GM18499 (cell line): ENCODE measurements around the gene SERPINB6.
"Not testable (repeated sequence)": the region's sequence is repeated elsewhere in the genome, so short reads cannot be mapped to it uniquely, and the experiment has no call there.

Experiments used
- ATAC-seq: cut with Tn5 transposase; IDR thresholded peaks from one replicate; pipeline ENCODE4 v1.9.1; 2021; ENCODE audit warnings: moderate number of reproducible peaks; ENCODE audit not compliant: insufficient read depth, unreplicated experiment

SERPINB6 gene

DNA sequence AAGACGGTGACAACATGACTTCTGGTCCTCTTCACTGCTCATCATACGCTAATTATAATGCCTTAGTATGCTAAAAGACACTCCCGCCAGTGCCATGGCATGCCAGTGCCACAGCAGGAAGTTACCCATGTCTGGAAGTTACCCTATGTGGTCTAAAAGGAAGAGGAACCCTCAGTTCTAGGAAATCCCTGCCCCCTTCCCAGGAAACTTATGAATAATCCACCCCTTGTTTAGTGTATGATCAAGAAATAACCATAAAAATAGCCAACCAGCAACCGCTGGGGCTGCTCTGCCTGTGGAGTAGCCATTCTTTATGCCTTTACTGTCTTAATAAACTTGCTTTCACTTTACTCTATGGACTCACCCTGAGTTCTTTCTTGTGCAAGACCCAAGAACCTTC is 52.4 kb downstream of the SERPINB6 start:
- no peak for ATAC-seq

- ATAC-seq: no peak
These were observed 53.4 kb downstream of the SERPINB6 start for GRCh38 chr6:2917801-2918445.

DNA sequence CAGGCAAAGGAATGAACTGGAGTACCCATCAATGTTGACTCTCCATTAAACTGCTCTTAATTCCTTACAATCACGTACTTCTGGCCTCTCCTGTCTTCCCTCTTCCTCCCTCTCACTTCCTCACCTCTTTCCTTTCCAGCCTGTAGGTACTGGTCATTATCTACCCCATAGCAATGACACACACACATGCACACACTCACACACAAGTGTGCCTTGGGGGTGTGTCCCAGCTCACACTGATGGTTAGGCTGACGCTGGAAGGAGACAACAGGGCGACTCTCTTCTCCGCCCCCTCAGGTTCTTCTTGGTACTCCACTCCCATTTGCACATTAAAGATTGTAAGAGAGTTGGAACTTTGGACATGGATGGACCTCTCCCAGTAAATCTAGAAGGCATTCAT is 54.3 kb downstream of the SERPINB6 start:
- ATAC-seq: no peak

DNA sequence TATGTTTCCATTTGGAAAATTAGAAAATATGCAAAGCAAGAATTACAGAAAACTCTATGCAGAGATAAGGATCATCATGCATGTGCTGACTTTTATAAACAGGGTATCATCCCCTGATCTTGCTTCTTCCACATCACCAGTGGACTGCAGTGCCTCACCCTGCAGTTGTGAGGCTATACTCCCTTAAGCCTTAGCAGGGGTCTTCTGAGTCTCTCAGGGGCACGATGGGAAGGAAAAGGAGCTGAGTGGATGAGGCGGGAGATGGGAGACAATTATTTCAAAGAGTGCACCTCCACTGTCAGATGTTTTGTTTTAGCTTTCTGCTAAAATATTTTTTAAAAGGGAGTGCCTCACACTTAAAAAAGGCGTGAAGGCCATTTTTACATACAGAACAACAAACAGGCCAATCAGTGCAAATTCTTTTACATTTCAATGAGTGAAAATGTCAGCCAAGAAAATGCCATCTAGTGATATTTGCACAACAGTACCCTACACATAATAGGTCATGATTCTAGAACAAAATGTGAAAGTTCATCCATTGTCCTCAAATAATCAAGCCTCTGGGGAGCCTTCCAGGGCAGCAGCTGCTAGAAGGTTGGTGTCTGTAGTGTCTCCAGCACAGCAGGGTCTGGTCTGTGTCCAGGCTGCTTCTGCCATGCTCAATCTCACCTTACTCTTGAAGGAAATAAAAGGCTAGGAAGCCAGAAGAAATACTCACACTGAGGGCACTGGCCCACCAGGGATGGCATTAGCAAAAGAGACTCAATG is 55.0 kb downstream of the SERPINB6 start:
- ATAC-seq: no peak

- no peak for ATAC-seq
These were observed 56.2 kb downstream of the SERPINB6 start for GRCh38 chr6:2915150-2915549.

DNA sequence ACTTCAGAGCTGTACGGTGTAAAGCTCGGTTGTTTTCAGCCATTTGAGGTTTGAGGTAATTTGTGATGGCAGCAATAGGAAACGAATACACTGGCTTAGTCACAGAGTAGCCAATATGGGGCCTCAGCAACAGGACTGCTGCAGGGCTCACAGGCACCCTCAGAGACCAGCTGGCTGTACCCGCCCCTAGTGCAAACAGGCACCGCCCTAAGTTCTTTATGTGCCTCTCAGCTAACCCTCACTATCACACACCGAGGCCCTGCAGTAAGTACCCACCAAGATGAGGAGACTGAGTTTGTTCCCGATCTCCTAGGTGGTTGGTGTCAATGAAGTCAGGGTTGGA is 57.1 kb downstream of the SERPINB6 start:
- ATAC-seq: no peak

DNA sequence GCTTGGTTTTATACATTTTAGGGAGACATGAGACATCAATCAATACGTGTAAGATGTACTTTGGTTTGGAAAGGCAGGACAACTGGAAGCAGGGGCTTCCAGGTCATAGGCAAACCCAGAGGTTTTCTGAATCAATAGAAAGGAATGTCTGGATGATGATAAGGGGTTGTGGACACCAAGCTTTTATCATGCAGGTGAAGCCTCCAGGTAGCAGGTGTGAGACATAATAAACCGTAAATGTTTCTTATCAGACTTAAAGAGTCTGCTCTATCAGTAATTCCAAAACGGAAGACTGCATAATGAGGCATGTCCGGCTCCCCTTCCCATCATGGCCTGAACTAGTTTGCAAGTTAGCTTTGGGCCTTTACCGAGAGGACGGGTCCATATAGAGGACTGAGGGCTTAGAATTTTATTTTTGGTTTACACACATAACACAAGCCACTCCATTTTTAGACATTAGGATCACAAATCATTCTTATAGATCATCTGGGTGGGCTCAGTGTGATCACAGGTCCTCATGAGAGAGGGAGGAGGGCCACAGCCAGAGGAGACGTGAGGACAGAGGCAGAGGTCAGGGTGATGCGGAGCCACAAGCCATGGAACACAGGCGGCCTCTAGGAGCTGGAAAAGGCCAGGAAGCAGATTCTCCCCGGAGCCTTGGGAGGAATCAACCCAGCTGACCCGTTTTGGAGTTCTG is 57.6 kb downstream of the SERPINB6 start:
- no peak for ATAC-seq

DNA sequence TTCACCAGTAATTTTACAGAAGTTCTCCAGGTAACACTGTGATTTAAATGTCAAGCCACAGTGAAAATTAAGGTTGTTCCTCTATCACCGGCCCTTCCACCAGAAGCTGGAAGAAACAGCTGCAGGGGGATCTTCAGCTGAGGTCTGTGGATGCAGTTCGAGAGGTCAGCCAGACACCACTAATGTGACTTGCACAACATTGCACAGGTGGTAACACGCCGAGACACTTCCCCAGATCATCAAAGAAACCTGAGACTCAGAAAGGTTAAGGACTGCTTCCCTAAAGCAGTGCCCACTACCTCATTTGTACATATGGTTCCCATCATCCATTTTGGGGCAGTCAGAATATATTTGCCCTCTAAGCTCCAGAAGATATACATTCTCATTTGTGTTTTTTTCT is 60.2 kb downstream of the SERPINB6 start:
- ATAC-seq: no peak

- ATAC-seq: no peak
These were observed 61.6 kb downstream of the SERPINB6 start for GRCh38 chr6:2909718-2910117.

GRCh38 chr6:2909051-2909606 is 62.2 kb downstream of the SERPINB6 start:
- not testable (repeated sequence) for ATAC-seq

DNA sequence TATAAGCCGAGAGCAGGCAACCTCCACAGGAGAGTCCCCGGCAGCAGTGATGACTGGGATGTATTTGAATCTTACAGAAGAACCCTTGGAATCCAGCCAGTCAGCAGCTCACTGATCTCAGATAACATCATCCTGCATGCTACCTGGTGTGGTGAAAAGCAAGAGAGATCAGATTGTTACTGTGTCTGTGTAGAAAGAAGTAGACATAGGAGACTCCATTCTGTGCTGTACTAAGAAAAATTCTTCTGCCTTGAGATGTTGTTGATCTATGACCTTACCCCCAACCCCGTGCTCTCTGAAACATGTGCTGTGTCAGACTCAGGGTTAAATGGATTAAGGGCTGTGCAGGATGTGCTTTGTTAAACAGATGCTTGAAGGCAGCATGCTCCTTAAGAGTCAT is 62.9 kb downstream of the SERPINB6 start:
- ATAC-seq: not testable (repeated sequence)

- not testable (repeated sequence) for ATAC-seq
These were observed 67.8 kb downstream of the SERPINB6 start for GRCh38 chr6:2903411-2904185.

- not testable (repeated sequence) for ATAC-seq
These were observed 69.5 kb downstream of the SERPINB6 start for GRCh38 chr6:2901645-2902502.

- no peak for ATAC-seq
These were observed 70.3 kb downstream of the SERPINB6 start for GRCh38 chr6:2900821-2901644.

GRCh38 chr6:2900221-2900807 is 71.1 kb downstream of the SERPINB6 start:
- ATAC-seq: no peak

- no peak for ATAC-seq
These were observed 71.8 kb downstream of the SERPINB6 start for GRCh38 chr6:2899596-2899995.
